H1 (cell line): Measurements from ENCODE around the gene OR6Q1. TPM values are rescaled to one million over a fixed set of nuclear protein-coding genes. Genes with fewer than 3 reads are reported as not detected.

ENCODE experiments used
- CREB1 ChIP-seq: IDR thresholded peaks from 2 replicates; pipeline ENCODE4 v1.6.1; 2012; ENCODE audit warnings: inconsistent platforms
- GABPA ChIP-seq: IDR thresholded peaks from 2 replicates; pipeline ENCODE4 v1.6.1; 2011; ENCODE audit warnings: mild to moderate bottlenecking, low read length, moderate library complexity, borderline replicate concordance; ENCODE audit not compliant: insufficient read depth
- KDM5A ChIP-seq: fragments of 200-600 bp; IDR thresholded peaks from 2 replicates; pipeline ENCODE4 v1.7.1; 2012; ENCODE audit warnings: mild to moderate bottlenecking, low read length, inconsistent platforms, mixed read lengths
- POU5F1 ChIP-seq: IDR thresholded peaks from 2 replicates; pipeline ENCODE4 v1.6.1; 2011; ENCODE audit warnings: low read depth, mild to moderate bottlenecking, low read length, moderate library complexity
- SIRT6 ChIP-seq: IDR thresholded peaks from one replicate; pipeline ENCODE4 v1.7.1; 2012; ENCODE audit warnings: low read length, inconsistent platforms
- TAF7 ChIP-seq: optimal IDR thresholded peaks from 2 replicates; pipeline ENCODE3; 2011; ENCODE audit warnings: low read depth, mild to moderate bottlenecking, inconsistent platforms, low read length, moderate library complexity, borderline replicate concordance
- ZNF274 ChIP-seq: IDR thresholded peaks from 2 replicates; pipeline ENCODE4 v1.7.0; 2012; ENCODE audit warnings: low read length, borderline replicate concordance; ENCODE audit errors: extremely low read depth
- polyA plus RNA-seq, 7 experiments: library from polyadenylated mRNA; depleted of rRNA in 3 of 7; stranded (reverse) in 5 of 7; unstranded in 2 of 7; fragments of >200 nt in 5 of 7; fragments of 200-250 nt in 2 of 7; gene quantifications; 1 replicate in 5 of 7; 2 replicates in 1 of 7; 4 replicates in 1 of 7; pipeline versions ENCODE4 v1.2.1 to v1.2.3, GENCODE V29; 2011 to 2013; ENCODE audit warnings: missing spikeins in 2 of 7, mixed read lengths in 2 of 7
- total RNA-seq: library from RNA; stranded (reverse); fragmentation: NEBNext Ultra II Directional; extraction: Animal tissue kit (Norgen Biotek cat#: 25700); gene quantifications from 2 replicates; pipeline ENCODE4 v1.2.1, GENCODE V29; 2021
- TF ChIP-seq, protein P1 (sequence below): fragments of 300-600 bp; sonication (generic); IDR thresholded peaks from 2 replicates; pipeline ENCODE4 v1.7.1; 2012; ENCODE audit warnings: low read length, moderate library complexity, mild to moderate bottlenecking, inconsistent platforms; ENCODE audit not compliant: insufficient replicate concordance

OR6Q1 gene
- total and polyA plus RNA-seq, 2 of the 8 experiments (the other 6 are each of a cell fraction or from before 2014, with no cell fraction given) = not detected

GRCh38 chr11:58003591-58003990 lies 27.2 kb upstream of the OR6Q1 start (continued):
- TF ChIP-seq, protein P1, sequence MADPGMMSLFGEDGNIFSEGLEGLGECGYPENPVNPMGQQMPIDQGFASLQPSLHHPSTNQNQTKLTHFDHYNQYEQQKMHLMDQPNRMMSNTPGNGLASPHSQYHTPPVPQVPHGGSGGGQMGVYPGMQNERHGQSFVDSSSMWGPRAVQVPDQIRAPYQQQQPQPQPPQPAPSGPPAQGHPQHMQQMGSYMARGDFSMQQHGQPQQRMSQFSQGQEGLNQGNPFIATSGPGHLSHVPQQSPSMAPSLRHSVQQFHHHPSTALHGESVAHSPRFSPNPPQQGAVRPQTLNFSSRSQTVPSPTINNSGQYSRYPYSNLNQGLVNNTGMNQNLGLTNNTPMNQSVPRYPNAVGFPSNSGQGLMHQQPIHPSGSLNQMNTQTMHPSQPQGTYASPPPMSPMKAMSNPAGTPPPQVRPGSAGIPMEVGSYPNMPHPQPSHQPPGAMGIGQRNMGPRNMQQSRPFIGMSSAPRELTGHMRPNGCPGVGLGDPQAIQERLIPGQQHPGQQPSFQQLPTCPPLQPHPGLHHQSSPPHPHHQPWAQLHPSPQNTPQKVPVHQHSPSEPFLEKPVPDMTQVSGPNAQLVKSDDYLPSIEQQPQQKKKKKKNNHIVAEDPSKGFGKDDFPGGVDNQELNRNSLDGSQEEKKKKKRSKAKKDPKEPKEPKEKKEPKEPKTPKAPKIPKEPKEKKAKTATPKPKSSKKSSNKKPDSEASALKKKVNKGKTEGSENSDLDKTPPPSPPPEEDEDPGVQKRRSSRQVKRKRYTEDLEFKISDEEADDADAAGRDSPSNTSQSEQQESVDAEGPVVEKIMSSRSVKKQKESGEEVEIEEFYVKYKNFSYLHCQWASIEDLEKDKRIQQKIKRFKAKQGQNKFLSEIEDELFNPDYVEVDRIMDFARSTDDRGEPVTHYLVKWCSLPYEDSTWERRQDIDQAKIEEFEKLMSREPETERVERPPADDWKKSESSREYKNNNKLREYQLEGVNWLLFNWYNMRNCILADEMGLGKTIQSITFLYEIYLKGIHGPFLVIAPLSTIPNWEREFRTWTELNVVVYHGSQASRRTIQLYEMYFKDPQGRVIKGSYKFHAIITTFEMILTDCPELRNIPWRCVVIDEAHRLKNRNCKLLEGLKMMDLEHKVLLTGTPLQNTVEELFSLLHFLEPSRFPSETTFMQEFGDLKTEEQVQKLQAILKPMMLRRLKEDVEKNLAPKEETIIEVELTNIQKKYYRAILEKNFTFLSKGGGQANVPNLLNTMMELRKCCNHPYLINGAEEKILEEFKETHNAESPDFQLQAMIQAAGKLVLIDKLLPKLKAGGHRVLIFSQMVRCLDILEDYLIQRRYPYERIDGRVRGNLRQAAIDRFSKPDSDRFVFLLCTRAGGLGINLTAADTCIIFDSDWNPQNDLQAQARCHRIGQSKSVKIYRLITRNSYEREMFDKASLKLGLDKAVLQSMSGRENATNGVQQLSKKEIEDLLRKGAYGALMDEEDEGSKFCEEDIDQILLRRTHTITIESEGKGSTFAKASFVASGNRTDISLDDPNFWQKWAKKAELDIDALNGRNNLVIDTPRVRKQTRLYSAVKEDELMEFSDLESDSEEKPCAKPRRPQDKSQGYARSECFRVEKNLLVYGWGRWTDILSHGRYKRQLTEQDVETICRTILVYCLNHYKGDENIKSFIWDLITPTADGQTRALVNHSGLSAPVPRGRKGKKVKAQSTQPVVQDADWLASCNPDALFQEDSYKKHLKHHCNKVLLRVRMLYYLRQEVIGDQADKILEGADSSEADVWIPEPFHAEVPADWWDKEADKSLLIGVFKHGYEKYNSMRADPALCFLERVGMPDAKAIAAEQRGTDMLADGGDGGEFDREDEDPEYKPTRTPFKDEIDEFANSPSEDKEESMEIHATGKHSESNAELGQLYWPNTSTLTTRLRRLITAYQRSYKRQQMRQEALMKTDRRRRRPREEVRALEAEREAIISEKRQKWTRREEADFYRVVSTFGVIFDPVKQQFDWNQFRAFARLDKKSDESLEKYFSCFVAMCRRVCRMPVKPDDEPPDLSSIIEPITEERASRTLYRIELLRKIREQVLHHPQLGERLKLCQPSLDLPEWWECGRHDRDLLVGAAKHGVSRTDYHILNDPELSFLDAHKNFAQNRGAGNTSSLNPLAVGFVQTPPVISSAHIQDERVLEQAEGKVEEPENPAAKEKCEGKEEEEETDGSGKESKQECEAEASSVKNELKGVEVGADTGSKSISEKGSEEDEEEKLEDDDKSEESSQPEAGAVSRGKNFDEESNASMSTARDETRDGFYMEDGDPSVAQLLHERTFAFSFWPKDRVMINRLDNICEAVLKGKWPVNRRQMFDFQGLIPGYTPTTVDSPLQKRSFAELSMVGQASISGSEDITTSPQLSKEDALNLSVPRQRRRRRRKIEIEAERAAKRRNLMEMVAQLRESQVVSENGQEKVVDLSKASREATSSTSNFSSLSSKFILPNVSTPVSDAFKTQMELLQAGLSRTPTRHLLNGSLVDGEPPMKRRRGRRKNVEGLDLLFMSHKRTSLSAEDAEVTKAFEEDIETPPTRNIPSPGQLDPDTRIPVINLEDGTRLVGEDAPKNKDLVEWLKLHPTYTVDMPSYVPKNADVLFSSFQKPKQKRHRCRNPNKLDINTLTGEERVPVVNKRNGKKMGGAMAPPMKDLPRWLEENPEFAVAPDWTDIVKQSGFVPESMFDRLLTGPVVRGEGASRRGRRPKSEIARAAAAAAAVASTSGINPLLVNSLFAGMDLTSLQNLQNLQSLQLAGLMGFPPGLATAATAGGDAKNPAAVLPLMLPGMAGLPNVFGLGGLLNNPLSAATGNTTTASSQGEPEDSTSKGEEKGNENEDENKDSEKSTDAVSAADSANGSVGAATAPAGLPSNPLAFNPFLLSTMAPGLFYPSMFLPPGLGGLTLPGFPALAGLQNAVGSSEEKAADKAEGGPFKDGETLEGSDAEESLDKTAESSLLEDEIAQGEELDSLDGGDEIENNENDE = no peak
- TF ChIP-seq ZNF274 = no peak
- no peak for TF ChIP-seq SIRT6
- no peak for TF ChIP-seq GABPA
- no peak for TF ChIP-seq TAF7
- no peak for TF ChIP-seq POU5F1
- TF ChIP-seq KDM5A = no peak
- no peak for TF ChIP-seq CREB1
